ENCODE measurements around the gene PRAMEF9. TPM values are rescaled to one million over a fixed set of nuclear protein-coding genes. Genes with fewer than 3 reads are reported as not detected.

Gene PRAMEF9
- total and polyA plus RNA-seq, 9 of the 15 experiments (the other 6 are each of a cell fraction or from before 2014, with no cell fraction given): not detected

GRCh38 chr1:13228343-13228781 is 56.7 kb downstream of the PRAMEF9 start:
- H3K9me3 ChIP-seq (replicated peaks; ENCODE audit: control insufficient read depth, insufficient read depth, low read depth, low read length): no peaks in the 10 kb centered on the region
- H3K4me1 ChIP-seq (replicated peaks in 1 of 2; ENCODE audit: control insufficient read depth in 2 of 2, insufficient read depth in 2 of 2, low read length in 2 of 2): no peaks in the 10 kb centered on the region
- no peaks in the 10 kb centered on the region for H4K20me1 ChIP-seq (replicated peaks; ENCODE audit: control insufficient read depth, insufficient read depth, low read length)
- WGBS (ENCODE audit: insufficient coverage, low coverage, missing lambda C conversion rate): 14% methylated on average over 7 of the region's 7 CpGs
- H3K4me3 ChIP-seq: no peak overlapping the region
- in situ Hi-C loops (cut with MboI): loop anchor here (5.0 to 25.0 kb wide), 2 partner anchors 116 to 221 kb away; partner anchors contain the start of gene HNRNPCL2
- no peak overlapping the region for H2AFZ ChIP-seq (ENCODE audit: low read depth, low read length)
- BruUV-seq (replicated peaks): no TSS peak
- no peaks in the 10 kb centered on the region for H3K79me2 ChIP-seq (ENCODE audit: control insufficient read depth, insufficient read depth, low read length)
- H3K9me1 ChIP-seq (ENCODE audit: control insufficient read depth, insufficient read depth, low read length): no peaks in the 10 kb centered on the region
- H3K9ac ChIP-seq (ENCODE audit: insufficient read depth in 1 of 2, low read depth in 2 of 2, low read length in 2 of 2): no peak overlapping the region
- POLR2A ChIA-PET: no interaction called here
- ATAC-seq (peak; percentile 93), FAIRE-seq (no peak), DNase-seq (ENCODE audit: extremely low read depth in 1 of 4, low spot score in 3 of 4) (peak; percentile 19 to 75 (median 32))
- TF ChIP-seq RAD21 (CRISPR knock-in tag; conservative IDR thresholded peaks at IDR 0.05 in 1 of 2, IDR thresholded peaks at IDR 0.05 in 1 of 2): peak; percentile 27 to 44; a peak in 3 of 4 replicates
- peak; percentile 72 for TF ChIP-seq CTCFL (IDR thresholded peaks at IDR 0.05; ENCODE audit: borderline replicate concordance, insufficient read depth, low read depth, low read length, poor library complexity, severe bottlenecking)
- TF ChIP-seq, protein P1, sequence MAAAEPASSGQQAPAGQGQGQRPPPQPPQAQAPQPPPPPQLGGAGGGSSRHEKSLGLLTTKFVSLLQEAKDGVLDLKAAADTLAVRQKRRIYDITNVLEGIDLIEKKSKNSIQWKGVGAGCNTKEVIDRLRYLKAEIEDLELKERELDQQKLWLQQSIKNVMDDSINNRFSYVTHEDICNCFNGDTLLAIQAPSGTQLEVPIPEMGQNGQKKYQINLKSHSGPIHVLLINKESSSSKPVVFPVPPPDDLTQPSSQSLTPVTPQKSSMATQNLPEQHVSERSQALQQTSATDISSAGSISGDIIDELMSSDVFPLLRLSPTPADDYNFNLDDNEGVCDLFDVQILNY (CRISPR knock-in tag; IDR thresholded peaks at IDR 0.05): no peak
- peak; percentile 77 to 86 (median 79) for TF ChIP-seq CTCF (IDR thresholded peaks at IDR 0.05 in 2 of 3, conservative IDR thresholded peaks at IDR 0.05 in 1 of 3; ENCODE audit: insufficient read depth in 2 of 3, low read depth in 1 of 3, low read length in 3 of 3)
- TF ChIP-seq ZNF165 (CRISPR knock-in tag; IDR thresholded peaks at IDR 0.05; ENCODE audit: borderline replicate concordance): 0 out of 2 replicates have a peak, but pooled peaks have one; percentile 26
- H3K27ac ChIP-seq (ENCODE audit: extremely low read depth, low read depth, low read length): no peak overlapping the region
- H3K4me2 ChIP-seq (ENCODE audit: insufficient read depth, low read length): no peak overlapping the region
- no peaks in the 10 kb centered on the region for H3K36me3 ChIP-seq (ENCODE audit: control insufficient read depth, insufficient read depth, low read length)
- CTCF ChIA-PET (ENCODE audit: low intra/inter-chr PET ratio): no interaction called here
- intact Hi-C loops (cut with micrococcal nuclease): no loop called here
- H3K27me3 ChIP-seq (ENCODE audit: control insufficient read depth in 2 of 2, insufficient read depth in 2 of 2, low read length in 2 of 2): no peaks in the 10 kb centered on the region

Other genes starting within 250 kb of the PRAMEF9 start
Only the 7 nearest of the 17 such genes appear.
- not detected in 2 replicates for gene PRAMEF25, start 101.1 kb upstream of the PRAMEF9 start, total RNA-seq (2014; rRNA removed)
- not detected in 2 replicates for gene PRAMEF25, start 101.1 kb upstream of the PRAMEF9 start, total RNA-seq (2014; rRNA removed; fragmentation: Illumina TruSeq; extraction: Trizol)
- gene PRAMEF25, start 101.1 kb upstream of the PRAMEF9 start, total RNA-seq (2015; rRNA removed; fragmentation: Illumina TruSeq; extraction: Trizol): not detected in 2 replicates
- gene PRAMEF25, start 101.1 kb upstream of the PRAMEF9 start, total RNA-seq (2021): not detected in 2 replicates
- gene PRAMEF25, start 101.1 kb upstream of the PRAMEF9 start, polyA plus RNA-seq (2011; rRNA removed): not detected in 2 replicates
- gene PRAMEF25, start 101.1 kb upstream of the PRAMEF9 start, polyA plus RNA-seq (2014; fragmentation: Illumina TruSeq; extraction: Trizol): not detected in 2 replicates
- gene PRAMEF25, start 101.1 kb upstream of the PRAMEF9 start, polyA plus RNA-seq (2014; fragmentation: Nextera tagmentation; extraction: Ambion mirVana): not detected
- not detected in 2 replicates for gene PRAMEF25, start 101.1 kb upstream of the PRAMEF9 start, polyA plus RNA-seq (2014; rRNA removed)
- gene HNRNPCL2, start 55.0 kb upstream of the PRAMEF9 start, total RNA-seq (2014; rRNA removed): not detected in 2 replicates
- not detected in 2 replicates for gene HNRNPCL2, start 55.0 kb upstream of the PRAMEF9 start, total RNA-seq (2014; rRNA removed; fragmentation: Illumina TruSeq; extraction: Trizol)
- not detected in 2 replicates for gene HNRNPCL2, start 55.0 kb upstream of the PRAMEF9 start, total RNA-seq (2015; rRNA removed; fragmentation: Illumina TruSeq; extraction: Trizol)
- not detected in 2 replicates for gene HNRNPCL2, start 55.0 kb upstream of the PRAMEF9 start, total RNA-seq (2021)
- gene HNRNPCL2, start 55.0 kb upstream of the PRAMEF9 start, polyA plus RNA-seq (2011; rRNA removed): not detected in 2 replicates
- not detected in 2 replicates for gene HNRNPCL2, start 55.0 kb upstream of the PRAMEF9 start, polyA plus RNA-seq (2014; fragmentation: Illumina TruSeq; extraction: Trizol)
- not detected for gene HNRNPCL2, start 55.0 kb upstream of the PRAMEF9 start, polyA plus RNA-seq (2014; fragmentation: Nextera tagmentation; extraction: Ambion mirVana)
- not detected in 2 replicates for gene HNRNPCL2, start 55.0 kb upstream of the PRAMEF9 start, polyA plus RNA-seq (2014; rRNA removed)
- gene PRAMEF26, start 15.8 kb upstream of the PRAMEF9 start, total RNA-seq (2014; rRNA removed): not detected in 2 replicates
- not detected in 2 replicates for gene PRAMEF26, start 15.8 kb upstream of the PRAMEF9 start, total RNA-seq (2014; rRNA removed; fragmentation: Illumina TruSeq; extraction: Trizol)
- gene PRAMEF26, start 15.8 kb upstream of the PRAMEF9 start, total RNA-seq (2015; rRNA removed; fragmentation: Illumina TruSeq; extraction: Trizol): not detected in 2 replicates
- gene PRAMEF26, start 15.8 kb upstream of the PRAMEF9 start, total RNA-seq (2021): not detected in 2 replicates
- gene PRAMEF26, start 15.8 kb upstream of the PRAMEF9 start, polyA plus RNA-seq (2011; rRNA removed): not detected in 2 replicates
- gene PRAMEF26, start 15.8 kb upstream of the PRAMEF9 start, polyA plus RNA-seq (2014; fragmentation: Illumina TruSeq; extraction: Trizol): not detected in 2 replicates
- not detected for gene PRAMEF26, start 15.8 kb upstream of the PRAMEF9 start, polyA plus RNA-seq (2014; fragmentation: Nextera tagmentation; extraction: Ambion mirVana)
- gene PRAMEF26, start 15.8 kb upstream of the PRAMEF9 start, polyA plus RNA-seq (2014; rRNA removed): not detected in 2 replicates
- gene HNRNPCL4, start 6.2 kb upstream of the PRAMEF9 start, total RNA-seq (2014; rRNA removed): not detected in 2 replicates
- not detected in 2 replicates for gene HNRNPCL4, start 6.2 kb upstream of the PRAMEF9 start, total RNA-seq (2014; rRNA removed; fragmentation: Illumina TruSeq; extraction: Trizol)
- not detected in 2 replicates for gene HNRNPCL4, start 6.2 kb upstream of the PRAMEF9 start, total RNA-seq (2015; rRNA removed; fragmentation: Illumina TruSeq; extraction: Trizol)
- gene HNRNPCL4, start 6.2 kb upstream of the PRAMEF9 start, total RNA-seq (2021): not detected in 2 replicates
- gene HNRNPCL4, start 6.2 kb upstream of the PRAMEF9 start, polyA plus RNA-seq (2011; rRNA removed): not detected in 2 replicates
- not detected in 2 replicates for gene HNRNPCL4, start 6.2 kb upstream of the PRAMEF9 start, polyA plus RNA-seq (2014; fragmentation: Illumina TruSeq; extraction: Trizol)
- gene HNRNPCL4, start 6.2 kb upstream of the PRAMEF9 start, polyA plus RNA-seq (2014; fragmentation: Nextera tagmentation; extraction: Ambion mirVana): not detected
- gene HNRNPCL4, start 6.2 kb upstream of the PRAMEF9 start, polyA plus RNA-seq (2014; rRNA removed): not detected in 2 replicates
- not detected in 2 replicates for gene PRAMEF13, start 29.6 kb downstream of the PRAMEF9 start, total RNA-seq (2014; rRNA removed)
- not detected in 2 replicates for gene PRAMEF13, start 29.6 kb downstream of the PRAMEF9 start, total RNA-seq (2014; rRNA removed; fragmentation: Illumina TruSeq; extraction: Trizol)
- gene PRAMEF13, start 29.6 kb downstream of the PRAMEF9 start, total RNA-seq (2015; rRNA removed; fragmentation: Illumina TruSeq; extraction: Trizol): not detected in 2 replicates
- gene PRAMEF13, start 29.6 kb downstream of the PRAMEF9 start, total RNA-seq (2021): not detected in 2 replicates
- gene PRAMEF13, start 29.6 kb downstream of the PRAMEF9 start, polyA plus RNA-seq (2011; rRNA removed): not detected in 2 replicates
- not detected in 2 replicates for gene PRAMEF13, start 29.6 kb downstream of the PRAMEF9 start, polyA plus RNA-seq (2014; fragmentation: Illumina TruSeq; extraction: Trizol)
- not detected for gene PRAMEF13, start 29.6 kb downstream of the PRAMEF9 start, polyA plus RNA-seq (2014; fragmentation: Nextera tagmentation; extraction: Ambion mirVana)
- not detected in 2 replicates for gene PRAMEF13, start 29.6 kb downstream of the PRAMEF9 start, polyA plus RNA-seq (2014; rRNA removed)
- gene PRAMEF18, start 54.3 kb downstream of the PRAMEF9 start, total RNA-seq (2014; rRNA removed): not detected in 2 replicates
- not detected in 2 replicates for gene PRAMEF18, start 54.3 kb downstream of the PRAMEF9 start, total RNA-seq (2014; rRNA removed; fragmentation: Illumina TruSeq; extraction: Trizol)
- gene PRAMEF18, start 54.3 kb downstream of the PRAMEF9 start, total RNA-seq (2015; rRNA removed; fragmentation: Illumina TruSeq; extraction: Trizol): not detected in 2 replicates
- gene PRAMEF18, start 54.3 kb downstream of the PRAMEF9 start, total RNA-seq (2021): not detected in 2 replicates
- not detected in 2 replicates for gene PRAMEF18, start 54.3 kb downstream of the PRAMEF9 start, polyA plus RNA-seq (2011; rRNA removed)
- not detected in 2 replicates for gene PRAMEF18, start 54.3 kb downstream of the PRAMEF9 start, polyA plus RNA-seq (2014; fragmentation: Illumina TruSeq; extraction: Trizol)
- not detected for gene PRAMEF18, start 54.3 kb downstream of the PRAMEF9 start, polyA plus RNA-seq (2014; fragmentation: Nextera tagmentation; extraction: Ambion mirVana)
- not detected in 2 replicates for gene PRAMEF18, start 54.3 kb downstream of the PRAMEF9 start, polyA plus RNA-seq (2014; rRNA removed)
- gene PRAMEF5, start 82.3 kb downstream of the PRAMEF9 start, total RNA-seq (2014; rRNA removed): not detected in 2 replicates
- gene PRAMEF5, start 82.3 kb downstream of the PRAMEF9 start, total RNA-seq (2014; rRNA removed; fragmentation: Illumina TruSeq; extraction: Trizol): not detected in 2 replicates
- not detected in 2 replicates for gene PRAMEF5, start 82.3 kb downstream of the PRAMEF9 start, total RNA-seq (2015; rRNA removed; fragmentation: Illumina TruSeq; extraction: Trizol)
- gene PRAMEF5, start 82.3 kb downstream of the PRAMEF9 start, total RNA-seq (2021): not detected in 2 replicates
- not detected in 2 replicates for gene PRAMEF5, start 82.3 kb downstream of the PRAMEF9 start, polyA plus RNA-seq (2011; rRNA removed)
- not detected in 2 replicates for gene PRAMEF5, start 82.3 kb downstream of the PRAMEF9 start, polyA plus RNA-seq (2014; fragmentation: Illumina TruSeq; extraction: Trizol)
- gene PRAMEF5, start 82.3 kb downstream of the PRAMEF9 start, polyA plus RNA-seq (2014; fragmentation: Nextera tagmentation; extraction: Ambion mirVana): not detected
- gene PRAMEF5, start 82.3 kb downstream of the PRAMEF9 start, polyA plus RNA-seq (2014; rRNA removed): not detected in 2 replicates

Data from K562 (cell line).